Esophagus muscularis mucosa (tissue), 4 donors: ENCODE measurements around the gene NDUFAF4. TPM values are rescaled to one million over a fixed set of nuclear protein-coding genes. Genes with fewer than 3 reads are reported as not detected.

ENCODE experiments used
- DNase-seq: peaks from one replicate; pipeline ENCODE4 v3.0.0-alpha.2; 2017; ENCODE audit errors: extremely low spot score
- H3K27ac ChIP-seq, 4 donors: fragments of 200-600 bp; sonication (generic); replicated peaks in 1 of 4; 1 replicate in 3 of 4; 2 replicates in 1 of 4; pipeline ENCODE4 v1.5.1; 2016 to 2019; ENCODE audit warnings: mild to moderate bottlenecking in 1 of 4
- H3K27me3 ChIP-seq, 4 donors: fragments of 200-600 bp; sonication (generic); one replicate each; pipeline versions ENCODE4 v1.5.1 to v1.6.0; 2016 to 2019
- H3K36me3 ChIP-seq, 4 donors: fragments of 200-600 bp; sonication (generic); one replicate each; pipeline ENCODE4 v1.5.1; 2016 to 2019
- H3K4me1 ChIP-seq, 4 donors: fragments of 200-600 bp; sonication (generic); one replicate each; pipeline ENCODE4 v1.5.1; 2016 to 2019
- H3K4me3 ChIP-seq, 4 donors: fragments of 200-600 bp; sonication (generic); 1 replicate in 2 of 4; 2 replicates in 2 of 4; pipeline ENCODE4 v1.5.1; 2016 to 2019; ENCODE audit warnings: mild to moderate bottlenecking in 4 of 4, moderate library complexity in 1 of 4
- H3K9me3 ChIP-seq, 4 donors: fragments of 200-600 bp; sonication (generic); 1 replicate in 3 of 4; 2 replicates in 1 of 4; pipeline ENCODE4 v1.5.1; 2016 to 2019
- CTCF ChIP-seq, 3 experiments: fragments of 200-600 bp in 2 of 3; fragments of 450-650 bp in 1 of 3; sonication (generic) in 2 of 3; IDR thresholded peaks; one replicate each; pipeline ENCODE4 v1.5.1; 2017 to 2019; ENCODE audit warnings: antibody characterized with exemption in 3 of 3, mild to moderate bottlenecking in 2 of 3, moderate library complexity in 1 of 3
- EP300 ChIP-seq: sonication (generic); formaldehyde crosslinking; IDR thresholded peaks from one replicate; pipeline ENCODE4 v1.6.1; 2017; ENCODE audit warnings: antibody characterized with exemption
- POLR2A ChIP-seq: fragments of 450-650 bp; IDR thresholded peaks from one replicate; pipeline ENCODE4 v1.6.1; 2017; ENCODE audit warnings: antibody characterized with exemption, moderate library complexity, mild to moderate bottlenecking, low read depth
- POLR2AphosphoS5 ChIP-seq, 2 donors: sonication (generic); formaldehyde crosslinking; IDR thresholded peaks; one replicate each; pipeline ENCODE4 v1.6.1; 2017; ENCODE audit warnings: antibody characterized with exemption in 2 of 2
- WGBS: methylation state at CpG from one replicate; pipeline ENCODE4 v1.1.5; 2018; 5-methylcytosine and 5-hydroxymethylcytosine counted together
- intact Hi-C: fragments of 100-400 bp; cut with DNase I; formaldehyde crosslinking; loops from one replicate; pipeline ENCODE4 v1.15.1; 2023
- total RNA-seq, 4 donors: library from RNA; depleted of rRNA; stranded (reverse); fragments of >200 nt; gene quantifications; one replicate each; pipeline versions ENCODE4 v1.1.0 to v1.2.1, GENCODE V29; 2016

NDUFAF4 gene
- total RNA-seq, result 10 to 100 TPM; 26.1 to 36.2 (median 31.0) TPM

- 0% methylated on average over 21 of the region's 71 CpGs for WGBS
- H3K27ac ChIP-seq, result peak within 1 kb of the TSS; percentile 89 to 94 (median 92)
- peak within 1 kb of the TSS; percentile 80 to 98 (median 88) for H3K4me3 ChIP-seq
- peaks cover 15 to 39% (median 26%) of the 10 kb centered on the region in 4 donors for H3K36me3 ChIP-seq
- peak; percentile 97 for DNase-seq
- H3K27me3 ChIP-seq, result peaks cover 0 to 4% (median 0%) of the 10 kb centered on the region in 4 donors
- TF ChIP-seq POLR2A (peak; percentile 19), EP300 (no peak), CTCF (IDR thresholded peaks at IDR 0.05) (peak; percentile 93 to 96 (median 94)), POLR2AphosphoS5 (IDR thresholded peaks at IDR 0.05) (peak; percentile 85 to 86)
- intact Hi-C loops, result loop anchor here (2.0 to 10.0 kb wide), 5 partner anchors 60 to 387 kb away; partner anchors contain the start of genes GPR63, MMS22L and UFL1
- H3K9me3 ChIP-seq, result no peaks in the 10 kb centered on the region
- peaks cover 40 to 50% (median 43%) of the 10 kb centered on the region in 4 donors for H3K4me1 ChIP-seq
Observed at GRCh38 chr6:96897396-96898240, at the start of gene NDUFAF4. NDUFAF4 (minus strand) TSS chr6:96897891; CDS start chr6:96897801, 90 bp downstream.

GRCh38 chr6:96947055-96947454 is 49.4 kb upstream of the NDUFAF4 start:
- Histone ChIP-seq H3K9me3 (no peaks in the 10 kb centered on the region), H3K27ac (no peak overlapping the region), H3K27me3 (peaks cover 0 to 3% (median 0%) of the 10 kb centered on the region in 4 donors), H3K36me3 (no peaks in the 10 kb centered on the region), H3K4me1 (no peaks in the 10 kb centered on the region), H3K4me3 (no peak overlapping the region)
- DNase-seq, result no peak
- TF ChIP-seq EP300, result no peak
- no peak for TF ChIP-seq CTCF (IDR thresholded peaks at IDR 0.05)
- no peak for TF ChIP-seq POLR2AphosphoS5 (IDR thresholded peaks at IDR 0.05)
- no peak for TF ChIP-seq POLR2A
- 70% methylated on average over 3 of the region's 3 CpGs for WGBS
- intact Hi-C loops, result no loop called here

DNA sequence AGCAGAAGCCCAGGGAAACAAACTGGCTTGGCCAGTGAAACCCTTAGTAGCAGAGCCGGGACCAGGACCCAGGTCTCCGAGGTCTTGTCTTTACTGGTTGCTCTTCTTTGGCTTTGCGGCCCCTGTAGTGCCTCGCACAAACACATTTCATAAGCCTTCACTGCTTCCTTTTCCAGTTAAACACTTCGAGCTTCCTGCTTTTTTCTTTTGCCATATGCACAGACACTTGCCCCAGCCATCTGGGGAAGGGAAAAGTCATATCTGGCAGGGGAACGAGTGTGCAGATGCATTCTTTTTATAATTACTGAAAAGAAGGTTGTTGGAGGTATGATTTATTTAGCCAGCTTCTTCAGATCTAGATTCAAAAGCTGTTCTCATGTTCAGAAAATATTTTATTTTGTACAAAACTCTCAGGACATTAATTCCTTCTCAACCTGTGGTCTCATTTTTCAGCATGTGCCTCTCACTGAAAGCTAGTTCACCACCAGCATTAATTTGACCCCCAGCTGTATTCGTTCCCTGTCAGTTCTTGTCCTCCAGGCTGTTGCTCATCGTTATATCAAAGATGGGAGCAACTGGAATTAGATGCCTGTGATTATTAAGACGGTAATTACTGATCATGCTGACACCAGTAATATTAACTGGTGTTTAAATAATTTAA is 46.0 kb upstream of the NDUFAF4 start:
- no peak overlapping the region for H3K27ac ChIP-seq
- H3K9me3 ChIP-seq, result no peaks in the 10 kb centered on the region
- DNase-seq, result no peak
- peaks cover 0 to 8% (median 0%) of the 10 kb centered on the region in 4 donors for H3K4me1 ChIP-seq
- H3K27me3 ChIP-seq, result peaks cover 0 to 5% (median 0%) of the 10 kb centered on the region in 4 donors
- intact Hi-C loops, result no loop called here
- TF ChIP-seq POLR2A (no peak), EP300 (no peak), CTCF (IDR thresholded peaks at IDR 0.05) (no peak), POLR2AphosphoS5 (IDR thresholded peaks at IDR 0.05) (no peak)
- 71% methylated on average over 9 of the region's 9 CpGs for WGBS
- no peaks in the 10 kb centered on the region for H3K36me3 ChIP-seq
- H3K4me3 ChIP-seq, result no peak overlapping the region

DNA sequence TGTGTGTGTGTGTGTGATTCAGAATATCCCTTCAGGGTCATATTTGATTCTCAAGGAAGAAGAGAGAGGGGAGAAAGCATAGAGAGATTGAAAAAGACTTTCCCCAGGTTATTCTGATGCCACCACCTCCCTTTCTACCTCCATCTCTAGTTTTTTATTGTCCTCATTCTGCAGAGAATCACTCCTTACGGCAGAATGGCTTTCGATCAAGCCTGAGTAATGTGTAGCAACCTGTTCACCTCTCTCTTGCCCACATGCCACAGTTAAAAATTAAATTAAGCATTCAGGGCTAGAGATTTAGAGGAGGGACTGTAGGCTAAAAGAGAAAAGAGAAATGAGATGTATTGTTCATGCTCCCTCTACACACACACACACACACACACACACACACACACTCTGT is 45.0 kb upstream of the NDUFAF4 start:
- Histone ChIP-seq H3K36me3 (no peaks in the 10 kb centered on the region), H3K27ac (no peak overlapping the region), H3K4me1 (peaks cover 0 to 12% (median 0%) of the 10 kb centered on the region in 4 donors), H3K27me3 (peaks cover 0 to 5% (median 0%) of the 10 kb centered on the region in 4 donors), H3K9me3 (no peaks in the 10 kb centered on the region), H3K4me3 (no peak overlapping the region)
- TF ChIP-seq POLR2AphosphoS5 (IDR thresholded peaks at IDR 0.05) (no peak), EP300 (no peak), CTCF (IDR thresholded peaks at IDR 0.05) (no peak), POLR2A (no peak)
- 89% methylated on average over 2 of the region's 2 CpGs for WGBS
- intact Hi-C loops, result no loop called here
- DNase-seq, result no peak
